H1 (cell line): Measurements from ENCODE around the gene NPM1. TPM values are rescaled to one million over a fixed set of nuclear protein-coding genes. Genes with fewer than 3 reads are reported as not detected.

Experiments used
- CHD7 ChIP-seq: fragments of 300-600 bp; sonication (generic); IDR thresholded peaks from 2 replicates; pipeline ENCODE4 v1.7.1; 2012; ENCODE audit warnings: low read length, moderate library complexity, mild to moderate bottlenecking, inconsistent platforms; ENCODE audit not compliant: insufficient replicate concordance
- JUN ChIP-seq: IDR thresholded peaks from 2 replicates; pipeline ENCODE4 v1.6.1; 2011; ENCODE audit warnings: low read depth, mild to moderate bottlenecking, improper control_type of control experiment, low read length
- KDM5A ChIP-seq: fragments of 200-600 bp; IDR thresholded peaks from 2 replicates; pipeline ENCODE4 v1.7.1; 2012; ENCODE audit warnings: mild to moderate bottlenecking, low read length, inconsistent platforms, mixed read lengths
- MAX ChIP-seq: IDR thresholded peaks from 2 replicates; pipeline ENCODE4 v1.6.1; 2012; ENCODE audit warnings: inconsistent platforms
- NANOG ChIP-seq: IDR thresholded peaks from 2 replicates; pipeline ENCODE4 v1.6.1; 2011; ENCODE audit warnings: low read length, low read depth, mild to moderate bottlenecking, inconsistent platforms; ENCODE audit not compliant: insufficient read depth, poor library complexity, severe bottlenecking
- PHF8 ChIP-seq: fragments of 200-600 bp; sonication (generic); conservative IDR thresholded peaks from 2 replicates; pipeline ENCODE4 v1.7.1; 2012; ENCODE audit warnings: low read depth, mild to moderate bottlenecking, inconsistent platforms, low read length, moderate library complexity
- POLR2A ChIP-seq, 2 experiments: IDR thresholded peaks; 1 replicate in 1 of 2; 2 replicates in 1 of 2; pipeline ENCODE4 v1.6.1; 2011; ENCODE audit warnings: low read depth in 2 of 2, low read length in 2 of 2, mild to moderate bottlenecking in 2 of 2; ENCODE audit errors: control extremely low read depth in 1 of 2
- POLR2AphosphoS5 ChIP-seq: IDR thresholded peaks from 2 replicates; pipeline ENCODE4 v1.6.1; 2011; ENCODE audit warnings: low read depth, low read length
- RAD21 ChIP-seq, 2 experiments: IDR thresholded peaks in 1 of 2; conservative IDR thresholded peaks in 1 of 2; 2 replicates each; pipeline ENCODE4 v1.6.1; 2011; ENCODE audit warnings: low read depth in 2 of 2, low read length in 2 of 2, improper control_type of control experiment in 1 of 2, inconsistent platforms in 1 of 2, mild to moderate bottlenecking in 1 of 2, moderate library complexity in 1 of 2
- TAF7 ChIP-seq: optimal IDR thresholded peaks from 2 replicates; pipeline ENCODE3; 2011; ENCODE audit warnings: low read depth, mild to moderate bottlenecking, inconsistent platforms, low read length, moderate library complexity, borderline replicate concordance
- TBP ChIP-seq: IDR thresholded peaks from 2 replicates; pipeline ENCODE4 v1.6.1; 2011; ENCODE audit warnings: low read depth, low read length, improper control_type of control experiment
- TEAD4 ChIP-seq: IDR thresholded peaks from 2 replicates; pipeline ENCODE4 v1.6.1; 2012; ENCODE audit warnings: low read depth, low read length, inconsistent platforms, mixed read lengths
- polyA plus RNA-seq, 7 experiments: library from polyadenylated mRNA; depleted of rRNA in 3 of 7; stranded (reverse) in 5 of 7; unstranded in 2 of 7; fragments of >200 nt in 5 of 7; fragments of 200-250 nt in 2 of 7; gene quantifications; 1 replicate in 5 of 7; 2 replicates in 1 of 7; 4 replicates in 1 of 7; pipeline versions ENCODE4 v1.2.1 to v1.2.3, GENCODE V29; 2011 to 2013; ENCODE audit warnings: missing spikeins in 2 of 7, mixed read lengths in 2 of 7
- total RNA-seq: library from RNA; stranded (reverse); fragmentation: NEBNext Ultra II Directional; extraction: Animal tissue kit (Norgen Biotek cat#: 25700); gene quantifications from 2 replicates; pipeline ENCODE4 v1.2.1, GENCODE V29; 2021

The NPM1 gene
- total and polyA plus RNA-seq, 2 of the 8 experiments (the other 6 are each of a cell fraction or from before 2014, with no cell fraction given) = 2,182 to 4,042 TPM

GRCh38 chr5:171395042-171395441 is 7.4 kb downstream of the NPM1 start (continued):
- TF ChIP-seq NANOG (no peak), PHF8 (no peak), KDM5A (no peak), RAD21 (IDR thresholded peaks at IDR 0.05 in 1 of 2, conservative IDR thresholded peaks at IDR 0.05 in 1 of 2; ENCODE audit: low read depth in 2 of 2, low read length in 2 of 2) (no peak), MAX (no peak), JUN (no peak), TBP (no peak), TEAD4 (no peak), CHD7 (no peak), POLR2A (IDR thresholded peaks at IDR 0.05; ENCODE audit: control extremely low read depth in 1 of 2, low read depth in 2 of 2, low read length in 2 of 2) (peak in 1 of 2 experiments; percentile 49; a peak in 1 of 3 replicates), TAF7 (no peak), POLR2AphosphoS5 (peak; percentile 26; the same call in 1 of the 2 replicates)
